ENCODE measurements around the gene HELT. TPM values are rescaled to one million over a fixed set of nuclear protein-coding genes. Genes with fewer than 3 reads are reported as not detected.

The HELT gene
- total RNA-seq, 1 experiment from 2014 or later: not detected

GRCh38 chr4:185054272-185054671 lies 36.0 kb downstream of the HELT start:
- H3K4me3 ChIP-seq (ENCODE audit: low read depth, low read length): no peak overlapping the region
- H3K36me3 Mint-ChIP-seq (ENCODE audit: insufficient read depth, unreplicated experiment): no peaks in the 10 kb centered on the region
- H3K27me3 Mint-ChIP-seq (ENCODE audit: insufficient read depth, unreplicated experiment): peaks cover 27% of the 10 kb centered on the region
- no peaks in the 10 kb centered on the region for H3K9me3 Mint-ChIP-seq (ENCODE audit: unreplicated experiment)
- no peaks in the 10 kb centered on the region for H3K4me1 Mint-ChIP-seq (ENCODE audit: low read depth, unreplicated experiment)
- H3K27me3 ChIP-seq (replicated peaks; ENCODE audit: control insufficient read depth, insufficient read depth, low read length): no peaks in the 10 kb centered on the region; the same call in 1 of the 2 replicates
- no peaks in the 10 kb centered on the region for H3K4me1 ChIP-seq
- H3K27ac Mint-ChIP-seq (ENCODE audit: unreplicated experiment): no peak overlapping the region
- peaks cover 4% of the 10 kb centered on the region; the same call in 1 of the 2 replicates for H3K9me3 ChIP-seq
- POLR2A ChIA-PET: no interaction called here
- H3K36me3 ChIP-seq (ENCODE audit: control insufficient read depth, insufficient read depth, low read length): no peaks in the 10 kb centered on the region
- intact Hi-C loops (cut with micrococcal nuclease; ENCODE audit: unreplicated experiment): no loop called here
- no TSS peak for BruUV-seq (replicated peaks)
- CTCF ChIA-PET: no interaction called here
- H3K4me3 Mint-ChIP-seq (ENCODE audit: unreplicated experiment): no peak overlapping the region
- TF ChIP-seq CTCF (IDR thresholded peaks at IDR 0.05; ENCODE audit: insufficient read depth in 1 of 2, low read depth in 1 of 2, low read length in 1 of 2, severe bottlenecking in 1 of 2, unreplicated experiment in 1 of 2): no peak
- DNase-seq: no peak

- Mint-ChIP-seq H3K27me3 (ENCODE audit: insufficient read depth, unreplicated experiment) (peaks cover 25% of the 10 kb centered on the region), H3K4me1 (ENCODE audit: low read depth, unreplicated experiment) (no peaks in the 10 kb centered on the region), H3K27ac (ENCODE audit: unreplicated experiment) (no peak overlapping the region), H3K36me3 (ENCODE audit: insufficient read depth, unreplicated experiment) (no peaks in the 10 kb centered on the region), H3K4me3 (ENCODE audit: unreplicated experiment) (no peak overlapping the region), H3K9me3 (ENCODE audit: unreplicated experiment) (no peaks in the 10 kb centered on the region)
- POLR2A ChIA-PET: no interaction called here
- CTCF ChIA-PET: no interaction called here
- no peak for DNase-seq
- no TSS peak for BruUV-seq (replicated peaks)
- intact Hi-C loops (cut with micrococcal nuclease; ENCODE audit: unreplicated experiment): no loop called here
- Histone ChIP-seq H3K4me1 (no peaks in the 10 kb centered on the region), H3K36me3 (ENCODE audit: control insufficient read depth, insufficient read depth, low read length) (no peaks in the 10 kb centered on the region), H3K9me3 (peaks cover 4% of the 10 kb centered on the region; the same call in 1 of the 2 replicates), H3K4me3 (ENCODE audit: low read depth, low read length) (no peak overlapping the region), H3K27me3 (replicated peaks; ENCODE audit: control insufficient read depth, insufficient read depth, low read length) (no peaks in the 10 kb centered on the region; the same call in 1 of the 2 replicates)
- no peak for TF ChIP-seq CTCF (IDR thresholded peaks at IDR 0.05; ENCODE audit: insufficient read depth in 1 of 2, low read depth in 1 of 2, low read length in 1 of 2, severe bottlenecking in 1 of 2, unreplicated experiment in 1 of 2)
These were observed 36.6 kb downstream of the HELT start for GRCh38 chr4:185054886-185055285.

GRCh38 chr4:185061610-185062009 lies 43.3 kb downstream of the HELT start:
- intact Hi-C loops (cut with micrococcal nuclease; ENCODE audit: unreplicated experiment): no loop called here
- Histone ChIP-seq H3K27me3 (replicated peaks; ENCODE audit: control insufficient read depth, insufficient read depth, low read length) (no peaks in the 10 kb centered on the region; the same call in 1 of the 2 replicates), H3K36me3 (ENCODE audit: control insufficient read depth, insufficient read depth, low read length) (no peaks in the 10 kb centered on the region), H3K4me1 (no peaks in the 10 kb centered on the region), H3K4me3 (ENCODE audit: low read depth, low read length) (no peak overlapping the region), H3K9me3 (no peaks in the 10 kb centered on the region)
- POLR2A ChIA-PET: no interaction called here
- no peak for DNase-seq
- no peak overlapping the region for H3K4me3 Mint-ChIP-seq (ENCODE audit: unreplicated experiment)
- H3K27ac Mint-ChIP-seq (ENCODE audit: unreplicated experiment): no peak overlapping the region
- TF ChIP-seq CTCF (IDR thresholded peaks at IDR 0.05; ENCODE audit: insufficient read depth in 1 of 2, low read depth in 1 of 2, low read length in 1 of 2, severe bottlenecking in 1 of 2, unreplicated experiment in 1 of 2): no peak
- H3K4me1 Mint-ChIP-seq (ENCODE audit: low read depth, unreplicated experiment): no peaks in the 10 kb centered on the region
- CTCF ChIA-PET: no interaction called here
- H3K9me3 Mint-ChIP-seq (ENCODE audit: unreplicated experiment): no peaks in the 10 kb centered on the region
- no peaks in the 10 kb centered on the region for H3K36me3 Mint-ChIP-seq (ENCODE audit: insufficient read depth, unreplicated experiment)
- no TSS peak for BruUV-seq (replicated peaks)
- H3K27me3 Mint-ChIP-seq (ENCODE audit: insufficient read depth, unreplicated experiment): peaks cover 18% of the 10 kb centered on the region

All from Caco-2 (cell line).